Stimulated activated naive CD8-positive, alpha-beta T cell treated with anti-CD3 and anti-CD28 coated beads, Interleukin-15, Interleukin-2, amounts not matched to agents 100 ng/mL and 50 ng/mL, for 24 hours (primary cell): ENCODE measurements around the gene SLC25A5.
A peak's percentile ranks its signal among the peaks of the same experiment; 100 is the strongest.
"Not testable (repeated sequence)": the region's sequence is repeated elsewhere in the genome, so short reads cannot be mapped to it uniquely, and the experiment has no call there.

ENCODE experiments used
- H3K27ac Mint-ChIP-seq: one replicate; pipeline ENCODE4 v1.8.0; 2021; ENCODE audit warnings: mild to moderate bottlenecking, mixed read lengths
- H3K27me3 Mint-ChIP-seq: one replicate; pipeline ENCODE4 v1.8.0; 2021; ENCODE audit warnings: mixed read lengths
- H3K36me3 Mint-ChIP-seq: one replicate; pipeline ENCODE4 v1.8.0; 2021; ENCODE audit warnings: low read depth, mixed read lengths
- H3K4me1 Mint-ChIP-seq: one replicate; pipeline ENCODE4 v1.8.0; 2021; ENCODE audit warnings: low read depth, mixed read lengths
- H3K4me3 Mint-ChIP-seq: one replicate; pipeline ENCODE4 v1.8.0; 2021; ENCODE audit warnings: mild to moderate bottlenecking, mixed read lengths
- H3K9me3 Mint-ChIP-seq: one replicate; pipeline ENCODE4 v1.8.0; 2021; ENCODE audit warnings: mixed read lengths

SLC25A5 gene

DNA sequence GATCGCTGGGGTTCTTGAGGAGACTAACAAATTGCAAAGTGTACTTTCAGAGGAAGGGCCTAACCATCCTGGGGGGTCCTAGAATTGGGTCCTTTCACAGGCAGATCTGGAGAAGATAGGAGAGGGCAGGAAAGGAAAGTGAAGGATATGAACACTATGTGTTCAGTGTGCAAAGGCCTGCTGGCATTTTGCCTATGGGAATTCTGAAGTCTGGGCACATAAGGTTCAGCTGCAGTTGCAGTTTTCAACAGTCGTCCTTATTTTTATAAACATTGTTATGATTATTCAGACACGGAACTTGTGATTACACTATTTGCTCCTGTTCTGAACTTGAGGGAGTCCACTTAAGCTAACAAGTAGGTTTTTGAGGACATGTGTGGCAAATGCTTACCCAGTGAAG, 1.3 kb upstream of the SLC25A5 start:
- H3K27ac Mint-ChIP-seq: no peak overlapping the region
- no peaks in the 10 kb centered on the region for H3K27me3 Mint-ChIP-seq
- peaks cover 17% of the 10 kb centered on the region for H3K4me1 Mint-ChIP-seq
- no peak overlapping the region for H3K4me3 Mint-ChIP-seq
- no peaks in the 10 kb centered on the region for H3K9me3 Mint-ChIP-seq
- H3K36me3 Mint-ChIP-seq: peaks cover 25% of the 10 kb centered on the region

DNA sequence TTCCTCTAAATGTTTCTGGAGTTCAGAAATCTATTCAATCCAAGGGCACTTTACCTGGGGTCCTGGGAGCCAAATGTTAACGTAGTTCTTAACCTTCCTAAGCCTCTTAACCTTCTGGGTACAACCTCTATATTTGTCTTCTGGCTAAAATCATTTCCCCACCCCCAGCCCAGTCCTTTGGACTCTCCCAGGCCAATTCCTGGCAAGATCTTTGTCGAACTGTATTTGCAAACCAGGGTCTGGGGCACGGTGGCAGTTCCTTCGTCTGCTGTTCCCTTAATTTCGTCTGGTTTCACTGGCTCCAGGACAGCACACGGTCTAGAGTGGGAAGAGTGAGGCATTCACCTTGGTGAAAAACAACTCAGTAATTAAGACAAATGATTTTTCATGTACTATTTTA, 811 bp upstream of the SLC25A5 start:
- Mint-ChIP-seq H3K27me3 (no peaks in the 10 kb centered on the region), H3K4me3 (peak overlapping the region; percentile 88), H3K36me3 (peaks cover 25% of the 10 kb centered on the region), H3K9me3 (no peaks in the 10 kb centered on the region), H3K27ac (no peak overlapping the region), H3K4me1 (peaks cover 17% of the 10 kb centered on the region)

DNA sequence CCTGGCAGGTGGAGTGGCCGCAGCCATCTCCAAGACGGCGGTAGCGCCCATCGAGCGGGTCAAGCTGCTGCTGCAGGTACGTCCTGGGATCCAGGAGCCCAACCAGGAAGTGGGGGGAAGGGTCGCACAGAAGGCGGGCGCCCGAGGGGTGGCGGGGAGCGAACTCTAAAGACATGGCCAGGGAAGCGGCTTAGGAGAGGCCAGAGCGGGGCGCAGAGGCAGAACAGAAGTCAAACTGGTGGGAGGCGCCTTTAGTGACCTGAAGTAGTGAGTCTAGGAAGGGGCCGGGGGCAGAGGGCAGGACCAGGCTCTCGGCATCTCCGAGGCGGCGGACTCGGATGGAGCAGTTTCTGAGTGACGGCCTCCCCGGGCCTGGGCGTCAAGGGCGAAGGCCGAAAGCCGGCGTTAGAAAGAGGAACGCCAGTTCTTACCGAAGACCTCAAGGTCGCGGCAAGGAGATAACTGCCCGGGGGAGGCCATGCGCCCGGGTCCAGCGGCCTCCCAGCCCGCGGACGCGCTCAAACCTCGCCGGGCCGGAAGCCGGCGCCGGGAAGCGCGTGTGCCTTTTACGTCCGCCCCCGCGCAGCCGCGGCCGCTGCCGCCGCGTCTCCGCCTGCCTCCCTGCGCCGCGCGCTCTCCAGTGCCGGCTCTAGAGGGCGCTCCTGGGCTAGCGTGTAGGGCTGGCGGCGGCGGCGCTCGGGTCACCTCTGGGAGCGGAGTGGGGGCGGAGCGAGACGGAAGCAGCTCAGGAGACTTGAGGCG, 488 bp downstream of the SLC25A5 start:
- peak overlapping the region; percentile 88 for H3K27ac Mint-ChIP-seq
- H3K4me3 Mint-ChIP-seq: peak overlapping the region; percentile 88
- H3K36me3 Mint-ChIP-seq: peaks cover 28% of the 10 kb centered on the region
- H3K27me3 Mint-ChIP-seq: no peaks in the 10 kb centered on the region
- no peaks in the 10 kb centered on the region for H3K9me3 Mint-ChIP-seq
- H3K4me1 Mint-ChIP-seq: peaks cover 17% of the 10 kb centered on the region

DNA sequence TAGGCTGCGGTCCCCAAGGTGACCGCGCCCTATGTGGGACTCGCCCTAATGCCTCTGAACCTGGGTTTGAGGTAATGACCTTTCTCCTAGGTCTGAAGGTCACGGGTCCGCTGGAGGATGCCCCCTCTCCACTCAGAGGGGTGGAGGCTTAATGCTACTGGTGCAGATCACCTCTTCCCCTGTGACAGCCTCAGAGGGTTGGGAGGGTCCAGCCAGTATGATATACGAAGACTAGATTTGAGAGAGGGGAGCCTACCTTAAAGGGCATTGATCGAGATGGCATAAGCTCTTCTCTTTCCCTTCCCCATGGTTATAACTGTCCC, 1.0 kb downstream of the SLC25A5 start:
- H3K9me3 Mint-ChIP-seq: no peaks in the 10 kb centered on the region
- peak overlapping the region; percentile 88 for H3K4me3 Mint-ChIP-seq
- H3K27ac Mint-ChIP-seq: peak overlapping the region; percentile 84
- peaks cover 17% of the 10 kb centered on the region for H3K4me1 Mint-ChIP-seq
- peaks cover 28% of the 10 kb centered on the region for H3K36me3 Mint-ChIP-seq
- H3K27me3 Mint-ChIP-seq: no peaks in the 10 kb centered on the region

DNA sequence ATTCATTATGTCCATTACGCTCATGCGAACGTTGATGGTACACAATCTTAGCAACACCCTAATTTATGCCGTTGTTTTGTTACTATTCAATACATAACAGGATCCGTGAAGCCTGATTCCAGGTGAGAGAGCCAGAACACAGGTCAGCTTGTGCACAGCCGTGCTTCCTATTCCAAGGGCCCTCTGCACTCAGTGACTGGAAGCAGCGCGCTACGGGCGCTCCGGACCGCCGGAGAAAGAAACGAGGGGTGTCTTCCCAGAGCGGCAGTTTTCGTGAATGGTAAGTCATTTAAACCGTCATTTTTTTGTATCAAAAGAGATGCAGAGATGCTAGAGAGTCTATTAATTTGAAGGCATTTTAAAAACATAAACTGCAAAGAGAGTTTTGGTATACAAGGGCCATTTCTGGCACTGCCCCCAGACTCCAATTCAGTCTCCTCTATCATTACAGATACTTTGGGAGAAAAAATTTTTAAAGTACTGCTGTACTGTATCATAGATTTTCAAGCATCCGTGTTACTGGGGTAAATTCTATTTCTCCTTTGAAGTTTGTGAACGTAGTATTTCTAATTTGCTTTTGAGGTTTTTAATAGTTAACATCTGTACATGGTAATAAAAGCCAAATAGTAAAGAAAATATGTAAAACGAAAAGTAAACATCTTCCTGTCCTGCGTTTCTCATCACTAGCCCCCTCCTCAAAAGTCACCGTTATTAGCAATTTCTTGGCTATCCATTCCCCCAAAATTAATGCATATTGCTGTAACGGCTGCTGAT, 6.6 kb downstream of the SLC25A5 start:
- Mint-ChIP-seq H3K4me1 (peaks cover 19% of the 10 kb centered on the region), H3K4me3 (no peak overlapping the region), H3K27me3 (no peaks in the 10 kb centered on the region), H3K36me3 (peaks cover 21% of the 10 kb centered on the region), H3K9me3 (no peaks in the 10 kb centered on the region), H3K27ac (no peak overlapping the region)

DNA sequence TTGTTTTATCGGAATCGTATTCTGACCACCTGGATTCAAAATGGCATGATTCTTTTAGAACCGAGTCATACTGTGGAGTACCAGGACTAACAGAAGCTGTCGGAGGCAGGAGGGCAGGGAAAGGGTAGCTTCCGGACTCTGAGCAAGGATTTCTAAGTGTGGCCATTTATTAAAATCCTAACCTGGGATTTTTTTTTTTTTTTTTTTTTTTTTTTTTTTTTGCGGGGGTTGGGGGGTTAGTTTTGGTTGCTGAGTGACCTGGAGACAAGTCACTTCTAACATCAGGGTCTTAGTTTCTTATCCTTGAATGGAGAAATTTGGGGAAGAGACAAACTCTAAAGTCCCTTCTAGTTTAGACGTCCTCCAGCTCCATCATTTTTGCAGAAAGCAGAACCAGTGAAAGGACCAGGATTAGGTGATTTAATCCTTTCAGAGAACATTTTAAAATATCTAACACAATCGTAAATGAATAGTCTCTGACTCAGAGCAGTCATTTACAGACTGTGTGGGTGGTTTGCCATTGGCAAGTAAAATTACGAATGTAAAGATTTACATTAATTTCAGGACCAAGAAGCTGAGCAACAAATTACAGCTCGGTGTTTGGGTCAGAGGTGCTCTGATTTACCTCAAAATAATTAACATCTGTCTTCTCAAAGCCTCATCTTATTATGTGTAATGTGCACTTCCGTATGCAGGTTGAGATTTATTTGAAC, 7.3 kb downstream of the SLC25A5 start:
- peaks cover 13% of the 10 kb centered on the region for H3K36me3 Mint-ChIP-seq
- H3K27me3 Mint-ChIP-seq: no peaks in the 10 kb centered on the region
- peaks cover 13% of the 10 kb centered on the region for H3K4me1 Mint-ChIP-seq
- H3K9me3 Mint-ChIP-seq: no peaks in the 10 kb centered on the region
- H3K27ac Mint-ChIP-seq: no peak overlapping the region
- H3K4me3 Mint-ChIP-seq: no peak overlapping the region

DNA sequence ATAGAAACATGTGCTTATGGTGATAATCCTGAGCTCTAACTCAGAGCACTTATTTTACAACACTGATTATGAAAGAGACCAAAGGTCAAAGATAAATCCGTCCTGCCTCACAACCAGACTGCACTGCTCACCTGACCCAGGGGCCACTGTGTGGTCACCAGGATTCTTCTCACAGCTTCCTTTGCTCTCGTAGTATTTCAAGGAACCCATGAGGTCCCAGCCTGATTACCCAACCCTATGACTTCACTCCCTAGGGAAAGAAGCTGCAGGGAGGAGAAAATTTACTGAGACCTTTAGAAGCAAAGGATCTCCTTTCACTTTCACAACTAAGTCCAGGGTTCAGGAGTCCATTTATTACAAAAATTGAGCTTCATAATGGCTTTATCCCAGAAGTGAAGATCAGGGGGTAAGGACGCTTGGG, 9.6 kb downstream of the SLC25A5 start:
- Mint-ChIP-seq H3K27me3 (no peaks in the 10 kb centered on the region), H3K9me3 (no peaks in the 10 kb centered on the region), H3K36me3 (no peaks in the 10 kb centered on the region), H3K4me1 (peaks cover 15% of the 10 kb centered on the region), H3K4me3 (no peak overlapping the region), H3K27ac (no peak overlapping the region)

DNA sequence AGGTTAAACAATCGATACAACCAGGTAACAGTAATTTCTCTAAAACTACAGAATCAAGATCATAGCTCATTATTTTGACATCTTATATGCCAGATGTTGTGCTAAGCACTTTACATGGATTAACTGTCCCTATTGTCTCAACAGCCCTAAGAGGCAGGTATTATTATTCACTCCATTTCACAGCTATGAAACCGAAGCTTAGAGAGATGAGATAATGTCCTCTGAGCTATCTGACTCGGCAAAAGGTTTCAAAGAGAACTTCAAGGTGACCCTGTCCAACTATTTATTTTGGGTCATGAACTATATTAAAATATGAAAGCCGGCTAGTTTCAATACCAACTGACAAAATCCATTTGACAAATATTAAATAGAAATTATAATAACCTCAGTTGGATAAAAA, 10.3 kb downstream of the SLC25A5 start:
- H3K36me3 Mint-ChIP-seq: no peaks in the 10 kb centered on the region
- H3K9me3 Mint-ChIP-seq: no peaks in the 10 kb centered on the region
- no peak overlapping the region for H3K27ac Mint-ChIP-seq
- no peaks in the 10 kb centered on the region for H3K27me3 Mint-ChIP-seq
- peaks cover 19% of the 10 kb centered on the region for H3K4me1 Mint-ChIP-seq
- H3K4me3 Mint-ChIP-seq: no peak overlapping the region

DNA sequence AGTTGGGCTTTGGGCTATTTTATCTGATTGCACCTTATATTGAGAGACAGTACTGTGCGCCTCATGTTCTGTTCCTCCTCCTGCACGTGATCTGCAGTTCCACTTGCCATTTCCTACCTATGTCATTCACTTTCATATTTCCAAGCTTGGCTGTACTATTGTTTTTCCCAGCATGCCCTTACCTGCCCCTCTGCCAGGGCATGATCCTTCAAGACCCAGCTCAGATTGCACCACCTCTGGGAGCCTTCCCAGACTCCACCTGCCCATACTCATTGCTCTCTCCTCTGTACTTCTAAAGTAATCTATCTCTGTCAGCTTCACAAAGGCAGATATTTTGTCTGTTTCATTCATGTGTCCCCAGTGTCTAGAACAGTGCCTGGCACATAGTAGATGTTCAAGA, 11.6 kb downstream of the SLC25A5 start:
- H3K36me3 Mint-ChIP-seq: no peaks in the 10 kb centered on the region
- peaks cover 19% of the 10 kb centered on the region for H3K4me1 Mint-ChIP-seq
- H3K4me3 Mint-ChIP-seq: no peak overlapping the region
- no peaks in the 10 kb centered on the region for H3K9me3 Mint-ChIP-seq
- no peak overlapping the region for H3K27ac Mint-ChIP-seq
- H3K27me3 Mint-ChIP-seq: no peaks in the 10 kb centered on the region

DNA sequence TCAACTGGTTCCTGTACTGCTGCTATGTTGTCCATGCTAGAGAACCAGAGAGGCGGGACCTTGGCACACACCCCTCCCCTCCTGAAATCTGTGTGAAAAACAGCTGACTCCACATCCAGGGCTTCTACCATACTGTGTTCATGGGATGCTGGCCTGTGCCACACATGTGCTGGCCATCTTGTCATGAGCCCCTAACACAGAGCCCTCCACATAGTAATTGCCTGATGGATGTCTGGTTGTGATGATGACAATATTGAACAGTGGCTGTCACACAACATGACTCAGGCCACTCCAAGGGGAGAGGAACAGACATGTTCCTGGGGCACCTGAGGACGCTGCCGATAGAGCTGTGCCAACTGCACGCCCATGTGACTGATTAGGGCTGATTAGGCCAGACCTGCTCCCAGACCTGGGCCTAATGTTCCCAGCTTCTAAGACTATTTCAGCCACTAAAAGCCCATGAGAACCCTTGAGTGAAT, 13.1 kb downstream of the SLC25A5 start:
- peaks cover 9% of the 10 kb centered on the region for H3K4me1 Mint-ChIP-seq
- no peaks in the 10 kb centered on the region for H3K36me3 Mint-ChIP-seq
- H3K9me3 Mint-ChIP-seq: no peaks in the 10 kb centered on the region
- H3K27ac Mint-ChIP-seq: no peak overlapping the region
- no peaks in the 10 kb centered on the region for H3K27me3 Mint-ChIP-seq
- H3K4me3 Mint-ChIP-seq: no peak overlapping the region

DNA sequence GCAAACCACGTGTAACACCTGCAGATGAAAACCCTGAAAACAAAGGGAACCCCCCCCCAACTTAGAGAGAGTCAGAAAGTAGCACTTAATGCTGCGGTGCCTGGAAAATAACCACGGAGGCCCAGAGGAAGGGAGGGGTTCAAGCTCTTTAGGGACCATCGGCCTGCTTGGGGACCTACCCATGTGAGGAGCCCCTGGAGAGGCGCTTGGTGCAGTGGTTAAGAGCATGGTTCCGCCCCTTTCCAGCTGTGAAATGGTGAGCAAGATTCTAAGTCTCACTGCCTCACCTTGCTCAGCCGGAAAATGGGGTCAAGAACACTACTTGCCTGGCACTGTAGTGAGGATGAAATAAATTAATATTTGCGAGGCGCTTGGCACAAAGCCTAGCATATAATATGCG, 13.8 kb downstream of the SLC25A5 start:
- H3K4me3 Mint-ChIP-seq: peak overlapping the region; percentile 72
- H3K4me1 Mint-ChIP-seq: peaks cover 9% of the 10 kb centered on the region
- no peaks in the 10 kb centered on the region for H3K9me3 Mint-ChIP-seq
- no peaks in the 10 kb centered on the region for H3K36me3 Mint-ChIP-seq
- no peaks in the 10 kb centered on the region for H3K27me3 Mint-ChIP-seq
- peak overlapping the region; percentile 49 for H3K27ac Mint-ChIP-seq

DNA sequence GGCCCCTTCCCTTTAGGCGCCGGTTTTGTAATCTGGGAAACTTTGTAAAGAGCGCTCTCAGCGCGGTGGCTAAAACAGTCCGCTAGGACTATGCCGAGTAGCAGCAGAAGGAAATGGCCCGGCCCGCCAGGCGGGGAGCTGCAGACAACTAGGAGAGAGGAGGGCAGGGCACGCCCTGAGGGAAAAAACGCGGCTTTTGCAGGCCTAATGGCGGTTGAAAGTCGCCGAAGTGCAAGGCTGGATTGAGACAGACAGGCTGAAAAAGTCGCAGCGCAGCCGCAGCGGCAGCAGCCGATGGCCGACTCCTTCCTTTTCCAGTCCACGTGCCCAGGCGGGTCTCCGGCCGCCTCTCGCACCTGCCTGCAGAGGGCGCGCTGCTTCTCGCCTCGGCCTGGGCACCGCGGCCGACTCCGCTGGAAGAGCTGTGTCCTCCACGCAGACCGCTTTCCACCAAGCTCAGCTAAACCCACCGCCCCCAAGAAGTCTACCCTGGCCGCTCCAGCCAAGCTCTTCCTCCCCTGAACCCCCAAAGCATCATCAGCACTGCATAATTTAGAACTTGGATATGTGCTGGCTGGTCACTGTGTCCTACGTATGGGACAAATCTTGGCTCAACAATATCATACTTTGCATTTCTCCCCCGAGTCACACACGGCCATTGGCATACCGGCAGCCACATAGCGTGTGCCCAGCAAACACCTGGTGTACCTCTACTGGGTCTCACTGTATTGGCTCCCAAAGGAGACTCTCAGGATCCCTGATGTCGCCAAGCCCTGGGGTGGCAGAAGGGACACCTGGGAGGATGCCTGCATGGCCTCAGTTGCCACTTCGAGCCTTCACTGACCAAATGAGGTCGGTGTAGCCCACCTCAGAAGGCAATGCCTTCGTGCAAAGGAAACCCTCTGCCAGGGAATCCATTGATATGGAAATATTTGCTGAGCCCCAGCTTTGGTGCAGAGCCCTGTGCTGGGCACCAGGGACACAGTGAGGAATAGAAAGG, 14.5 kb downstream of the SLC25A5 start:
- Mint-ChIP-seq H3K27me3 (no peaks in the 10 kb centered on the region), H3K27ac (peak overlapping the region; percentile 49), H3K36me3 (no peaks in the 10 kb centered on the region), H3K9me3 (no peaks in the 10 kb centered on the region), H3K4me3 (peak overlapping the region; percentile 72), H3K4me1 (peaks cover 9% of the 10 kb centered on the region)

DNA sequence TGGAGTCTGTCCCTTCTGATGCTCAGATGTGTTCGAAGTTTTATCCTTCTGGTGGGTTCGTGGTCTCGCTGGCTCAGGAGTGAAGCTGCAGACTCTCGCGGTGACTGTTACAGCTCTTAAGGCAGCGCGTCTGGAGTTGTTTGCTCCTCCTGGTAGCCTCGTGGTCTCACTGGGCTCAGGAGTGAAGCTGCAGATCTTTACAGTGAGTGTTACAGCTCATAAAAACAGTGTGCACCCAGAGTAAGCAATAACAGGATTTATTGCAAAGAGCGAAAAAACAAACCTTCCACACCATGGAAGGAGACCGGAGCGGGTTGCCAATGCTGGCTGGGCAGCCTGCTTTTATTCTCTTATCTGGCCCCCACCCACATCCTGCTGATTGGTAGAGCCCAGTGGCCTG, 18.5 kb downstream of the SLC25A5 start:
- no peaks in the 10 kb centered on the region for H3K36me3 Mint-ChIP-seq

DNA sequence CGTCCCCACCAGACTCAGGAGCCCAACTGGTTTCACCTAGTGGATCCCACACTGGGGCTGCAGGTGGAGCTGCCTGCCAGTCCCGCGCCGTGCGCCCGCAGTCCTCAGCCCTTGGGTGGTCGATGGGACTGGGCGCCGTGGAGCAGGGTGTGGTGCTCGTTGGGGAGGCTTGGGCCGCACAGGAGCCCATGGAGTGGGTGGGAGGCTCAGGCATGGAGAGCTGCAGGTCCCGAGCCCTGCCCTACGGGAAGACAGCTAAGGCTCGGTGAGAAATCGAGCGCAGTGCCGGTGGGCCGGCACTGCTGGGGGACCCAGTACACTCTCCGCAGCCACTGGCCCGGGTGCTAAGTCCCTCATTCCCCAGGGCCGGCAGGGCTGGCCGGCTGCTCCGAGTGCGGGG, 19.5 kb downstream of the SLC25A5 start:
- H3K4me1 Mint-ChIP-seq, H3K36me3 Mint-ChIP-seq, H3K9me3 Mint-ChIP-seq, H3K4me3 Mint-ChIP-seq, H3K27me3 Mint-ChIP-seq, H3K27ac Mint-ChIP-seq: not testable (repeated sequence)

More for the DNA sequence above, 18.5 kb downstream of the SLC25A5 start:
- Mint-ChIP-seq H3K27ac (no peak overlapping the region), H3K4me3 (no peak overlapping the region), H3K27me3 (no peaks in the 10 kb centered on the region), H3K9me3 (no peaks in the 10 kb centered on the region), H3K4me1 (peaks cover 9% of the 10 kb centered on the region)
